Measurements from ENCODE around the gene TFB2M.
A peak's percentile ranks its signal among the peaks of the same experiment; 100 is the strongest.
"Not testable (repeated sequence)": the region's sequence is repeated elsewhere in the genome, so short reads cannot be mapped to it uniquely, and the experiment has no call there.

TFB2M gene

GRCh38 chr1:246582301-246583055 is 16.4 kb upstream of the TFB2M start:
- DNase-seq = no peak

DNA sequence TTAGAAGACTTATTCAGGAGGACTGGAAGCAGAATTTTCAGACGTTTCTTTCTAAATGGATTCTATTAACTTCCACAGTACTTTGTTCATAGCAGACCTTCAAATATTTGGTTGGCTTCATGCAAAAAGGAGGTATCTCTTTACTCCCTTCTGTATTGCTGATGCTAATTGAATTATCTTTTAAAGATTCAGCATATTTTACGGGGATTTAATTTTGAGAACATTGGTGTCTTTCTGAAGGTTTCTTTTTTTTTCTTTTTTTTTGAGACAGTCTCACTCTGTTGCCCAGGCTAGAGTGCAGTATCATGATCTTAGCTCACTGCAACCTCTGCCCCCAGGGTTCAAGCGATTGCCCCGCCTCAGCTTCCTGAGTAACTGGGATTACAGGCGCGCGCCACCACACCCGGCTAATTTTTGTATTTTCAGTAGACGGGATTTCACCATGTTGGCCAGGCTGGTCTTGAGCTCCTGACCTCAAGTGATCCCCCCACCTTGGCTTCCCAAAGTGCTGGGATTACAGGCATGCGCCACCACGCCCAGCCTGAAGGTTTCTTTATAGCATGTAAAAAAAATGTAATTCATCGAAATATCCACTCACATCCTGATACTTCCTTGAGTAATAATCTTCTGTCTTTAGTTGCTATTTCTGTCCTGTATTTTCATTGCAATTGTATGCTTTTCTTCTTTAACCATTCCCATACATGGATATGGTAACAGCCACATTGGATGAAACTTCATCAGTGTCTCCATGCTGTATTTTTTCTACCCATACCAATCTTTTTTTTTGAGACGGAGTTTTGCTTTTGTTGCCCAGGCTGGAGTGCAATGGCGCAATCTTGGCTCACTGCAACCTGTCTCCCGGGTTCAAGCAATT is 14.7 kb upstream of the TFB2M start:
- DNase-seq = no peak

DNA sequence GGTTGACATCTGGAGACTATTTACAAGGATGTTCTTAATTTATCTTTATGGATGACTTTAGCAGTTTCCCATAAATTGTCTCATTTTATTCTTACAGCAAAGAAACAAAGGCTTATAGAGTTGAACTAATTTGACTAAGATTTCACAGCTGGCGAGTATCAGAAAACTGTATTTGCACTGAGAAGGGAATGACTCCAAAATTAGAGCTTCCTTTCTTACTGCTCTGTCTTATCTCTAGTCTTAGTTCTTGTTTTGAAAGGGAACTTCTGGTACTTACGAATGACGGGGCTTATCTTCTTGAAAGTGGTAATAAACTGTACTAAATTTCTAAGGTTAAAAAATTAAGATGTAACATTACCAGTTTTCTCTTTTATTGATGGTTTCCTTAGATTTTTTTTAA is 13.8 kb upstream of the TFB2M start:
- DNase-seq = peak; percentile 42

GRCh38 chr1:246577720-246578106 is 11.7 kb upstream of the TFB2M start:
- no peak for DNase-seq

- no peak for DNase-seq
Measured at GRCh38 chr1:246577082-246577719, 11.1 kb upstream of the TFB2M start.

- DNase-seq = no peak
Measured at GRCh38 chr1:246576709-246577032, 10.6 kb upstream of the TFB2M start.

- no peak for DNase-seq
Measured at GRCh38 chr1:246573491-246573890, 7.4 kb upstream of the TFB2M start.

- no peak for DNase-seq
Measured at GRCh38 chr1:246572785-246573184, 6.7 kb upstream of the TFB2M start.

- no peak for DNase-seq
Measured at GRCh38 chr1:246571953-246572352, 5.9 kb upstream of the TFB2M start.

DNA sequence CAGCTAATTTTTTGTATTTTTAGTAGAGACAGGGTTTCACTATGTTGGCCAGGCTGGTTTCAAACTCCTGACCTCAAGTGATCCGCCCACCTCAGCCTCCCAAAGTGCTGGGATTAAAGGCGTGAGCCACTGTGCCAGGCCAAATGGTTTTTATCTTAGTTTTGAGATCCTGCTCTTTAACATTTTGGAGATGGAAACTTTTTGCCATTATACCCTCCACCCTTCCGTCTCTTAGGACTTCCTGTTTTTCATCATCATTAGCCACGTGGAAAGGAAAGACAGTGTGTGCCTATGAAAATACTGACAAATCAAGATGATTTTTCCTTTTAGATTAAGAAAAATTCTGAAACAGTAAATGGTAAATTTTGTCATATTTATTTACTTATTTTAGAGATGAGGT is 5.2 kb upstream of the TFB2M start:
- not testable (repeated sequence) for DNase-seq

- DNase-seq = no peak
Measured at GRCh38 chr1:246569248-246570238, 3.5 kb upstream of the TFB2M start.

DNA sequence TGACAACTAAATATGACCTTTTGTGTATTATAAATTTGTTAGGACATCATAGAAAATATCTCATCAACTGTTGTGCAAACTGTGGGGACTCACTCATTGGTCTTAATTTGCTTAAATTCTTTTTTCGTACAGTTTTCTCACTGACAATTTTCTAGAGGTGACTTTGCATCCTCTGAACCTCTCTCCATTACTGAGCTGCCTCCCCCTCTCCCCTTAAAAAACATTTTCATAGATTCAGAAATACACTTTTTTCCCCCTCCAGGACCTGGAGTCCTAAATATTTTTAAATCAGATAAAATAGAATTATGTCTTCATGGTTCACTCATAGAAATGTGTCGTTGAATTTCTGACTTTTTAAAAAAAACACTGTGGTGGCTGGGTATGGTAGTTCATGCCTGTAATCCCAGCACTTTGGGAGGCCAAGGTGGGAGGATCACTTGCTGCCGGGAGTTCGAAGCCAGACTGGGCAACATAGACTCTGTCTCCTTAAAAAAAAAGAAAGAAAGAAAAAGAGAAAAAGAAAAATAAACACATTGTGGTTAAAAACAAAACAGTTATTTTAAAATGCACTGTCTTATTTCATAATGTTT is 1.7 kb upstream of the TFB2M start:
- no peak for DNase-seq

DNA sequence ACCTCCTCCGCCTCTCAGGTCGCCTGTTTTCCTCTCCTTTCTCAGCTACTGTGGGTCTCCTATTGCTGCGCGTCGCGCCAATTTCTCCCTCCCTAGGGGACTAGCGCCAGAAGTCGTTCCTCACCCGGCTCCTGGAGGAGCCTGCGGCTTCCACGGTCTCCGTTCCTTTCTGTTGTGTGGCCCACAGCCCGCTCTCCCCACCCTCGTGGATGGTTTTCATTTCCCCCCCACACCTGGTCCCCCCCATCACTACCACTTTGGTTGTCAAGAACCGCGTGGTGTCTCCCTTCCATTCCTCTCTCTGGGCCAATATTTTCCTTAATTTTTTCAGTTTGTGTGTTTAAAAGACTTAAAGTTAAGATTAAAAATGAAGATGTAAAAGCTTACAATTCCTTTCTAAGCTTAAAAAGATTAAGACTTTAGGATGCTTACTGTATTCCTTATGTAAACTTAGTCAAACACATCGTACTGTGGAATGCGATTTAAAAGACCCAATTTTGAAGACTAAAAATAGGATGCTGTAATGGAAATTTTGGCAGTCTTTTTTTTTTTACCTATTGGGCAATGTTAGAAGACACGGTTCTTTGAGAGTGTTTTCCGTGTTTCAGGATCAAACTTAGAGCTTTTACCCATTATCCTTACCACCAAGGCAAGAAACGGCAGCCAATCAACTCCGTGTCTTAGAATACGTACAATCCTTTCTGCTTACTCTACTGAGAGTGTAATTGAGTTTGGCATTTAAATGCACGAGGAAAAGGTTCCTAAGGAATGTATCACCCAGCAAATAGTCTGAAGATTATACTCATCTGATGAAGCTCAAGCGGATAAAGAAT is 968 bp upstream of the TFB2M start:
- no peak for DNase-seq

DNA sequence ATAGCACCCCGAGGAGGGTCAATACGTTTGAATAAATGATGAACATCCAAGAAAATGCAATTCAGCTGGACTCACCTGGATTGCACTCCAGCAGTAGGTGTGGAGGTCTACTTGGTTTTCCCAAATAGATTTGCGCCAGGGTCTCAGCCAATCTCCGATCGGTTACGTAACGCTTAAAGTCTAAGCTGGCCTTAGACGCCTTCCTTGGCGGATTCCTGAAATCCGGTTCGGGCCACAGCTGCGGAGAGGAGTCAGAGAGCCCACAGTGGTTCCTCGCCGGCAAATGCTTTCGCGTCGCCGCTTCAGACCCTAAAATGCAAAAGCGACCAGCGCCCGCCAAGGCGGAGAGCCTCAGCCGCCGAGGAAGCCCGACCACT is 322 bp downstream of the TFB2M start:
- DNase-seq = no peak

- no peak for DNase-seq
Measured at GRCh38 chr1:246564839-246565750, 966 bp downstream of the TFB2M start.

DNA sequence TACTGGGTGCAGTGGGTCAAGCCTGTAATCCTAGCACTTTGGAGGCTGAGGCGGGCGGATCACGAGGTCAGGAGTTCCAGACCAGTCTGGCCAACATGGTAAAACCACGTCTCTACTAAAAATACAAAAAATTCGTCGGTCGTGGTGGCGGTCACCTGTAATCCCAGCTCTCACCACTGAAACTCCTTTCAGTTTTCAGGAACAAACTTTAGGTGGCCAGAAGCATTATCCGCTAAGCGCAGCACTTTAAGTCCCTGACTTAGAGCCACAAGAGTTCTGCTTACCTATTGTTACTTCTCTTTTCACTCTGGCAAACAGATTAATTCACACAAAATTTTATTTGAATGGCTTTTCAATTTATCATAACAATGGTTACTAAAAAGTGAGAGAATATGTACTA is 5.2 kb downstream of the TFB2M start:
- DNase-seq = not testable (repeated sequence)

GRCh38 chr1:246559310-246559709 is 6.8 kb downstream of the TFB2M start:
- no peak for DNase-seq

- no peak for DNase-seq
Measured at GRCh38 chr1:246558041-246558440, 8.0 kb downstream of the TFB2M start.

DNA sequence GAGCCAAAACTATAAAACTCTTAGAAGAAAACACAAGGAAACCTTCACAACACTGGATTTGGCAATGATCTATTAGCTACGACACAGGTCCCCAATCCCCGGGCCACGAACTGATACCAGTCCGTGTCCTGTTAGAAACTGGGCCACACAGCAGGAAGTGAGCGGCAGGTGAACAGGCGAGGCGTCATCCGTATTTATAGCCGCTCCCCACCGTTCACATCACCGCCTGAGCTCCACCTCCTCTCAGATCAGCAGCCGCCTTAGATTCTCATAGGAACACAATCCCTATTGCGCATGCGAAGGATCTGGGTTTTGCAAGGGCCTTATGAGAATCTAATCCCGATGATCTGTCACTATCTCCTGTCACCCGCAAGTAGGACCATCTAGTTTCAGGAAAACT is 11.9 kb downstream of the TFB2M start:
- no peak for DNase-seq

DNA sequence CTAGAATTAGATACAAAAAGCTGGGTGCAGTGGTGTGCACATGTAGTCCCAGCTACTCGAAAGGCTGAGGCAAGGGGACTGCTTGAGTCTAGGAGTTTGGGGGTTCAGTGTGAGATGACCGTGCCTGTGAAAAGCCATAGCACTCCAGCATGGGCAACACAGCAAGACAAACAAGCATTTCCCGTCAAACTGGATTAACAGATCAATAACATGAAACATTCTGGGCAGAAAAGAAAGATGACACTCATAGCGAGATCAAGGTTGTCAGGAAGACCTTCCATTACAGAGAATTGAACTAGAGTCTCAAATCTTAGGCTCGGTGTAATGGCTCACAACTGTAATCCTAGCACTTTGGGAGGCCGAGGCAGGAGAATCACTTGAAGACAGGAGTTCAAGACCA is 14.0 kb downstream of the TFB2M start:
- DNase-seq = no peak
